Astrocyte (in vitro differentiated cells and primary cell): ENCODE results near the gene YBX1. TPM values are rescaled to one million over a fixed set of nuclear protein-coding genes. Genes with fewer than 3 reads are reported as not detected.
"Not testable (repeated sequence)": the region's sequence is repeated elsewhere in the genome, so short reads cannot be mapped to it uniquely, and the experiment has no call there.

Experiments used
- DNase-seq: peaks from one replicate; pipeline ENCODE4 v3.0.0-alpha.2; 2010; ENCODE audit warnings: low read depth
- FAIRE-seq: peaks from 2 replicates; lab custom pipeline; 2011; peaks lifted over from hg19 to GRCh38; lab: Jason Lieb, UNC
- H2AFZ ChIP-seq: 2 replicates; pipeline ENCODE4 v1.6.0; 2012; ENCODE audit warnings: low read depth, low read length, inconsistent platforms
- H3K27ac ChIP-seq: 2 replicates; pipeline ENCODE4 v1.5.1; 2011; ENCODE audit warnings: low read depth, low read length, inconsistent platforms
- H3K27me3 ChIP-seq: 2 replicates; pipeline ENCODE4 v1.6.0; 2011; ENCODE audit warnings: low read length, inconsistent platforms; ENCODE audit not compliant: insufficient read depth
- H3K36me3 ChIP-seq: 2 replicates; pipeline ENCODE4 v1.5.1; 2011; ENCODE audit warnings: low read length, inconsistent platforms; ENCODE audit not compliant: insufficient read depth
- H3K4me1 ChIP-seq: 2 replicates; pipeline ENCODE4 v1.5.1; 2011; ENCODE audit warnings: low read length, inconsistent platforms; ENCODE audit not compliant: insufficient read depth
- H3K4me2 ChIP-seq: 2 replicates; pipeline ENCODE4 v1.6.0; 2012; ENCODE audit warnings: low read length, inconsistent platforms
- H3K4me3 ChIP-seq: 2 replicates; pipeline ENCODE4 v1.5.1; 2011; ENCODE audit warnings: low read depth, mild to moderate bottlenecking, low read length, inconsistent platforms; ENCODE audit not compliant: insufficient read depth
- H3K79me2 ChIP-seq: 2 replicates; pipeline ENCODE4 v1.6.0; 2012; ENCODE audit warnings: mild to moderate bottlenecking, low read length, inconsistent platforms; ENCODE audit not compliant: insufficient read depth
- H3K9ac ChIP-seq: 2 replicates; pipeline ENCODE4 v1.6.0; 2012; ENCODE audit warnings: mild to moderate bottlenecking, low read length, inconsistent platforms
- H3K9me3 ChIP-seq: 2 replicates; pipeline ENCODE4 v1.5.1; 2012; ENCODE audit warnings: low read depth, mild to moderate bottlenecking, low read length, inconsistent platforms; ENCODE audit not compliant: insufficient read depth
- H4K20me1 ChIP-seq: 2 replicates; pipeline ENCODE4 v1.6.0; 2012; ENCODE audit warnings: low read length, inconsistent platforms; ENCODE audit not compliant: insufficient read depth
- H3K27ac Mint-ChIP-seq: one replicate; pipeline ENCODE4 v1.8.0; 2021; ENCODE audit warnings: mild to moderate bottlenecking, mixed read lengths; ENCODE audit not compliant: unreplicated experiment
- H3K27me3 Mint-ChIP-seq: one replicate; pipeline ENCODE4 v1.8.0; 2021; ENCODE audit warnings: low read depth, mixed read lengths; ENCODE audit not compliant: unreplicated experiment
- H3K36me3 Mint-ChIP-seq: one replicate; pipeline ENCODE4 v1.8.0; 2021; ENCODE audit warnings: low read depth, mixed read lengths; ENCODE audit not compliant: unreplicated experiment
- H3K4me1 Mint-ChIP-seq: one replicate; pipeline ENCODE4 v1.8.0; 2021; ENCODE audit warnings: low read depth, mixed read lengths; ENCODE audit not compliant: unreplicated experiment
- H3K4me3 Mint-ChIP-seq: one replicate; pipeline ENCODE4 v1.8.0; 2021; ENCODE audit warnings: mild to moderate bottlenecking, moderate library complexity, mixed read lengths; ENCODE audit not compliant: unreplicated experiment
- H3K9me3 Mint-ChIP-seq: one replicate; pipeline ENCODE4 v1.8.0; 2021; ENCODE audit warnings: mild to moderate bottlenecking, mixed read lengths; ENCODE audit not compliant: unreplicated experiment
- CTCF ChIP-seq: IDR thresholded peaks from 2 replicates; pipeline ENCODE4 v1.5.1; 2011; ENCODE audit warnings: low read depth, mild to moderate bottlenecking, inconsistent platforms, low read length, moderate library complexity; ENCODE audit not compliant: insufficient read depth
- EZH2 ChIP-seq: IDR thresholded peaks from 2 replicates; pipeline ENCODE4 v1.6.1; 2012; ENCODE audit warnings: mild to moderate bottlenecking, low read length, inconsistent platforms; ENCODE audit not compliant: insufficient read depth
- total RNA-seq: library from RNA; stranded (reverse); gene quantifications from 2 replicates; pipeline ENCODE4 v1.2.1, GENCODE V29; 2021

The YBX1 gene
- total RNA-seq, 1 donor from 2014 or later: 872 TPM

GRCh38 chr1:42680055-42680454 is 2.2 kb upstream of the YBX1 start:
- Mint-ChIP-seq H3K27me3 (no peaks in the 10 kb centered on the region), H3K4me1 (peaks cover 14% of the 10 kb centered on the region), H3K4me3 (no peak overlapping the region), H3K9me3 (no peaks in the 10 kb centered on the region), H3K27ac (no peak overlapping the region), H3K36me3 (peaks cover 8% of the 10 kb centered on the region)
- Histone ChIP-seq H3K79me2 (peaks cover 38% of the 10 kb centered on the region), H2AFZ (no peak overlapping the region), H3K27me3 (no peaks in the 10 kb centered on the region), H3K36me3 (peaks cover 10% of the 10 kb centered on the region), H3K9ac (no peak overlapping the region), H3K4me1 (peaks cover 14% of the 10 kb centered on the region), H3K9me3 (no peaks in the 10 kb centered on the region), H3K4me2 (peak overlapping the region; percentile 93), H3K4me3 (no peak overlapping the region), H3K27ac (no peak overlapping the region), H4K20me1 (peaks cover 21% of the 10 kb centered on the region)
- TF ChIP-seq CTCF (no peak), EZH2 (no peak)
- FAIRE-seq (no peak), DNase-seq (no peak)

GRCh38 chr1:42680921-42681683 is 1.1 kb upstream of the YBX1 start:
- peaks cover 31% of the 10 kb centered on the region for H4K20me1 ChIP-seq
- H3K9me3 Mint-ChIP-seq: no peaks in the 10 kb centered on the region
- peaks cover 8% of the 10 kb centered on the region for H3K36me3 Mint-ChIP-seq
- H3K4me2 ChIP-seq: peak overlapping the region; percentile 93
- no peaks in the 10 kb centered on the region for H3K9me3 ChIP-seq
- peaks cover 48% of the 10 kb centered on the region for H3K79me2 ChIP-seq
- no peak for TF ChIP-seq CTCF
- no peak for TF ChIP-seq EZH2
- peaks cover 19% of the 10 kb centered on the region for H3K4me1 Mint-ChIP-seq
- FAIRE-seq (no peak), DNase-seq (peak; percentile 18)
- H3K4me1 ChIP-seq: peaks cover 21% of the 10 kb centered on the region
- H3K4me3 Mint-ChIP-seq: peak overlapping the region; percentile 92
- peak overlapping the region; percentile 90 for H3K4me3 ChIP-seq
- H3K27ac ChIP-seq: peak overlapping the region; percentile 77
- H3K27me3 Mint-ChIP-seq: no peaks in the 10 kb centered on the region
- H3K9ac ChIP-seq: peak overlapping the region; percentile 92
- H3K27me3 ChIP-seq: no peaks in the 10 kb centered on the region
- peak overlapping the region; percentile 74 for H2AFZ ChIP-seq
- H3K36me3 ChIP-seq: peaks cover 2% of the 10 kb centered on the region
- peak overlapping the region; percentile 93 for H3K27ac Mint-ChIP-seq

- Histone ChIP-seq H3K27ac (peak overlapping the region; percentile 66), H3K79me2 (peaks cover 61% of the 10 kb centered on the region), H3K9ac (peak overlapping the region; percentile 92), H3K4me3 (peak overlapping the region; percentile 90), H3K4me2 (peak overlapping the region; percentile 86), H4K20me1 (peaks cover 44% of the 10 kb centered on the region), H3K4me1 (peaks cover 21% of the 10 kb centered on the region)
- H3K36me3 Mint-ChIP-seq, H3K36me3 ChIP-seq, H3K9me3 Mint-ChIP-seq, FAIRE-seq, H3K27me3 ChIP-seq, H3K9me3 ChIP-seq, H2AFZ ChIP-seq, DNase-seq, H3K27me3 Mint-ChIP-seq: not testable (repeated sequence)
- Mint-ChIP-seq H3K27ac (peak overlapping the region; percentile 93), H3K4me1 (peaks cover 26% of the 10 kb centered on the region), H3K4me3 (peak overlapping the region; percentile 92)
These were observed 193 bp downstream of the YBX1 start for GRCh38 chr1:42682484-42682738.
